ENCODE measurements around the gene PLEKHO2.
A peak's percentile ranks its signal among the peaks of the same experiment; 100 is the strongest.

PLEKHO2 gene

GRCh38 chr15:64825431-64826294, 16.1 kb upstream of the PLEKHO2 start, which contains the start of gene PIF1:
Gene PIF1 (minus strand): TSS chr15:64825647. CDS start chr15:64824335, 1,312 bp downstream.
- peak; percentile 58 to 63 for DNase-seq (ENCODE audit: low read depth in 2 of 2)

- no peak for DNase-seq (ENCODE audit: low read depth in 2 of 2)
Observed at GRCh38 chr15:64828985-64829384, 12.7 kb upstream of the PLEKHO2 start.

- DNase-seq (ENCODE audit: low read depth in 2 of 2) = no peak
Observed at GRCh38 chr15:64833690-64834089, 8.0 kb upstream of the PLEKHO2 start.

GRCh38 chr15:64836023-64836536, 5.6 kb upstream of the PLEKHO2 start:
- DNase-seq (ENCODE audit: low read depth in 2 of 2) = no peak

- DNase-seq (ENCODE audit: low read depth in 2 of 2) = no peak
Observed at GRCh38 chr15:64837502-64837901, 4.2 kb upstream of the PLEKHO2 start.

GRCh38 chr15:64841060-64841343, 713 bp upstream of the PLEKHO2 start:
- DNase-seq (ENCODE audit: low read depth in 2 of 2) = no peak

- no peak for DNase-seq (ENCODE audit: low read depth in 2 of 2)
Observed at GRCh38 chr15:64842096-64842939, 603 bp downstream of the PLEKHO2 start.

- DNase-seq (ENCODE audit: low read depth in 2 of 2) = no peak
Observed at GRCh38 chr15:64842986-64843561, 1.4 kb downstream of the PLEKHO2 start.

GRCh38 chr15:64843991-64844390, 2.3 kb downstream of the PLEKHO2 start:
- DNase-seq (ENCODE audit: low read depth in 2 of 2) = no peak

GRCh38 chr15:64844576-64845145, 2.9 kb downstream of the PLEKHO2 start:
- DNase-seq (ENCODE audit: low read depth in 2 of 2) = no peak

GRCh38 chr15:64845183-64845611, 3.5 kb downstream of the PLEKHO2 start:
- DNase-seq (ENCODE audit: low read depth in 2 of 2) = no peak

- no peak for DNase-seq (ENCODE audit: low read depth in 2 of 2)
Observed at GRCh38 chr15:64845831-64846595, 4.3 kb downstream of the PLEKHO2 start.

- no peak for DNase-seq (ENCODE audit: low read depth in 2 of 2)
Observed at GRCh38 chr15:64847016-64847415, 5.3 kb downstream of the PLEKHO2 start.

- DNase-seq (ENCODE audit: low read depth in 2 of 2) = no peak
Observed at GRCh38 chr15:64847448-64847847, 5.7 kb downstream of the PLEKHO2 start.

- DNase-seq (ENCODE audit: low read depth in 2 of 2) = no peak
Observed at GRCh38 chr15:64847876-64848716, 6.4 kb downstream of the PLEKHO2 start.

- DNase-seq (ENCODE audit: low read depth in 2 of 2) = no peak
Observed at GRCh38 chr15:64850778-64851502, 9.2 kb downstream of the PLEKHO2 start.

GRCh38 chr15:64851503-64851840, 9.8 kb downstream of the PLEKHO2 start:
- no peak for DNase-seq (ENCODE audit: low read depth in 2 of 2)

- no peak for DNase-seq (ENCODE audit: low read depth in 2 of 2)
Observed at GRCh38 chr15:64854041-64854440, 12.3 kb downstream of the PLEKHO2 start.

GRCh38 chr15:64854526-64854925, 12.8 kb downstream of the PLEKHO2 start:
- DNase-seq (ENCODE audit: low read depth in 2 of 2) = no peak

All from stimulated activated CD8-positive, alpha-beta memory T cell treated with anti-CD3 and anti-CD28 coated beads, Interleukin-7, amount 100 ng/mL, for 1 hour (primary cell).